H9 (cell line): ENCODE results near the gene SIL1. TPM values are rescaled to one million over a fixed set of nuclear protein-coding genes. Genes with fewer than 3 reads are reported as not detected.

Experiments
- DNase-seq: peaks from one replicate; pipeline ENCODE4 v3.0.0-alpha.2; 2017
- H2AFZ ChIP-seq: one replicate; pipeline ENCODE4 v1.6.1; 2013; ENCODE audit warnings: mild to moderate bottlenecking, low read length, control low read depth, moderate library complexity
- H2AK5ac ChIP-seq: 2 replicates; pipeline ENCODE4 v1.6.1; 2013; ENCODE audit warnings: low read length, control low read depth, mixed read lengths; ENCODE audit not compliant: insufficient read length
- H2BK120ac ChIP-seq: one replicate; pipeline ENCODE4 v1.6.1; 2013; ENCODE audit warnings: low read depth, mild to moderate bottlenecking, low read length, control low read depth, inconsistent platforms; ENCODE audit not compliant: poor library complexity, severe bottlenecking
- H2BK12ac ChIP-seq: 2 replicates; pipeline ENCODE4 v1.6.1; 2013; ENCODE audit warnings: low read length, control low read depth, mixed read lengths, low read depth; ENCODE audit not compliant: insufficient read length
- H2BK15ac ChIP-seq: 2 replicates; pipeline ENCODE4 v1.6.1; 2013; ENCODE audit warnings: low read depth, low read length, control low read depth
- H2BK20ac ChIP-seq: one replicate; pipeline ENCODE4 v1.6.1; 2013; ENCODE audit warnings: low read depth, mild to moderate bottlenecking, low read length, control low read depth, inconsistent platforms; ENCODE audit not compliant: poor library complexity, severe bottlenecking
- H2BK5ac ChIP-seq: 2 replicates; pipeline ENCODE4 v1.6.1; 2013; ENCODE audit warnings: low read length, control low read depth, mixed read lengths; ENCODE audit not compliant: insufficient read length
- H3K14ac ChIP-seq: 2 replicates; pipeline ENCODE4 v1.6.1; 2013; ENCODE audit warnings: low read length, control low read depth; ENCODE audit not compliant: insufficient read depth
- H3K18ac ChIP-seq: 2 replicates; pipeline ENCODE4 v1.6.1; 2013; ENCODE audit warnings: low read depth, mild to moderate bottlenecking, mixed read lengths, low read length, control low read depth; ENCODE audit not compliant: insufficient read length
- H3K23ac ChIP-seq: 2 replicates; pipeline ENCODE4 v1.6.1; 2013; ENCODE audit warnings: low read length, control low read depth, mixed read lengths, low read depth; ENCODE audit not compliant: insufficient read length
- H3K23me2 ChIP-seq: 2 replicates; pipeline ENCODE4 v1.6.1; 2013; ENCODE audit warnings: low read depth, mild to moderate bottlenecking, mixed read lengths, low read length, control low read depth; ENCODE audit not compliant: insufficient read length, poor library complexity, severe bottlenecking
- H3K27ac ChIP-seq: 2 replicates; pipeline ENCODE4 v1.5.1; 2013; ENCODE audit warnings: low read length, control low read depth, mixed read lengths, low read depth; ENCODE audit not compliant: insufficient read length
- H3K27me3 ChIP-seq: 2 replicates; pipeline ENCODE4 v1.6.1; 2013; ENCODE audit warnings: low read length, control low read depth, inconsistent platforms; ENCODE audit not compliant: insufficient read depth
- H3K4ac ChIP-seq: 2 replicates; pipeline ENCODE4 v1.6.1; 2013; ENCODE audit warnings: low read depth, mild to moderate bottlenecking, control low read depth, inconsistent platforms, low read length, moderate library complexity
- H3K4me1 ChIP-seq: 2 replicates; pipeline ENCODE4 v1.6.1; 2013; ENCODE audit warnings: low read length, control low read depth, inconsistent platforms; ENCODE audit not compliant: insufficient read depth
- H3K4me2 ChIP-seq: 2 replicates; pipeline ENCODE4 v1.6.1; 2013; ENCODE audit warnings: low read length, control low read depth, mixed read lengths; ENCODE audit not compliant: insufficient read length, insufficient read depth
- H3K56ac ChIP-seq: 2 replicates; pipeline ENCODE4 v1.6.1; 2013; ENCODE audit warnings: low read depth, mild to moderate bottlenecking, mixed read lengths, low read length, control low read depth; ENCODE audit not compliant: insufficient read length
- H3K79me1 ChIP-seq: 2 replicates; pipeline ENCODE4 v1.6.1; 2013; ENCODE audit warnings: low read depth, mild to moderate bottlenecking, moderate library complexity, low read length, control low read depth, inconsistent platforms; ENCODE audit not compliant: insufficient read depth, poor library complexity, severe bottlenecking
- H3K79me2 ChIP-seq: 2 replicates; pipeline ENCODE4 v1.6.1; 2013; ENCODE audit warnings: low read length, control low read depth, inconsistent platforms; ENCODE audit not compliant: insufficient read depth
- H3K9ac ChIP-seq: 2 replicates; pipeline ENCODE4 v1.6.1; 2013; ENCODE audit warnings: low read length, control low read depth, mixed read lengths; ENCODE audit not compliant: insufficient read length; ENCODE audit errors: extremely low read depth
- H3K9me3 ChIP-seq: one replicate; pipeline ENCODE4 v1.6.1; 2013; ENCODE audit warnings: low read depth, low read length, inconsistent platforms; ENCODE audit not compliant: control insufficient read depth
- H3T11ph ChIP-seq: one replicate; pipeline ENCODE4 v1.6.1; 2013; ENCODE audit warnings: mild to moderate bottlenecking, low read length, control low read depth, inconsistent platforms
- H4K20me1 ChIP-seq: one replicate; pipeline ENCODE4 v1.6.1; 2013; ENCODE audit not compliant: control insufficient read depth, insufficient read length, insufficient read depth
- H4K5ac ChIP-seq: 2 replicates; pipeline ENCODE4 v1.6.1; 2013; ENCODE audit warnings: low read depth, mild to moderate bottlenecking, mixed read lengths, low read length, control low read depth; ENCODE audit not compliant: insufficient read length
- H4K8ac ChIP-seq: replicated peaks from 2 replicates; pipeline ENCODE4 v1.6.1; 2013; ENCODE audit warnings: low read length, control low read depth, mixed read lengths, low read depth; ENCODE audit not compliant: insufficient read length
- H4K91ac ChIP-seq: 2 replicates; pipeline ENCODE4 v1.6.1; 2013; ENCODE audit warnings: low read depth, mild to moderate bottlenecking, moderate library complexity, mixed read lengths, low read length, control low read depth; ENCODE audit not compliant: insufficient read length
- H3K27ac Mint-ChIP-seq, 3 experiments: 2 replicates in 2 of 3; 3 replicates in 1 of 3; pipeline ENCODE4 v1.8.0; 2020 to 2021; ENCODE audit warnings: mixed read lengths in 3 of 3, mild to moderate bottlenecking in 1 of 3, moderate library complexity in 1 of 3
- H3K27me3 Mint-ChIP-seq: 2 replicates; pipeline ENCODE4 v1.8.0; 2021; ENCODE audit warnings: low read depth, mild to moderate bottlenecking, moderate library complexity, mixed read lengths
- H3K36me3 Mint-ChIP-seq, 3 experiments: 2 replicates in 2 of 3; 3 replicates in 1 of 3; pipeline ENCODE4 v1.8.0; 2020 to 2021; ENCODE audit warnings: low read depth in 3 of 3, mixed read lengths in 3 of 3; ENCODE audit not compliant: insufficient read depth in 1 of 3
- H3K4me1 Mint-ChIP-seq, 2 experiments: 2 replicates each; pipeline ENCODE4 v1.8.0; 2020; ENCODE audit warnings: mixed read lengths in 2 of 2
- H3K4me3 Mint-ChIP-seq, 2 experiments: 2 replicates in 1 of 2; 3 replicates in 1 of 2; pipeline ENCODE4 v1.8.0; 2020 to 2021; ENCODE audit warnings: mild to moderate bottlenecking in 2 of 2, mixed read lengths in 2 of 2, moderate library complexity in 1 of 2
- H3K9me3 Mint-ChIP-seq, 2 experiments: 2 replicates in 1 of 2; 3 replicates in 1 of 2; pipeline ENCODE4 v1.8.0; 2020; ENCODE audit warnings: mild to moderate bottlenecking in 2 of 2, mixed read lengths in 2 of 2, moderate library complexity in 1 of 2
- total RNA-seq: library from RNA; stranded (reverse); gene quantifications from 2 replicates; pipeline ENCODE4 v1.2.1, GENCODE V29; 2021
- TF ChIP-seq, protein P1 (sequence below): fragments of 200-600 bp; sonication (generic); conservative IDR thresholded peaks from 3 replicates; pipeline ENCODE4 v1.8.0; 2021; ENCODE audit warnings: antibody characterized with exemption, mild to moderate bottlenecking

The SIL1 gene
- total RNA-seq, 1 experiment from 2014 or later, result 10.6 TPM

GRCh38 chr5:139157556-139157955 lies 40.6 kb downstream of the SIL1 start:
- Histone ChIP-seq H3K79me1 (no peaks in the 10 kb centered on the region), H4K91ac (no peak overlapping the region), H3K56ac (no peak overlapping the region), H2BK15ac (no peak overlapping the region), H3K27me3 (no peaks in the 10 kb centered on the region), H2BK20ac (no peak overlapping the region), H2BK12ac (no peak overlapping the region), H3K23ac (no peak overlapping the region), H2BK120ac (no peak overlapping the region), H2AK5ac (no peak overlapping the region), H3K4me1 (peaks cover 8% of the 10 kb centered on the region; the same call in 1 of the 2 replicates), H3T11ph (no peak overlapping the region), H3K4me2 (no peak overlapping the region), H3K27ac (no peak overlapping the region), H4K8ac (no peak overlapping the region), H3K4ac (no peak overlapping the region), H2BK5ac (no peak overlapping the region), H2AFZ (no peak overlapping the region), H3K9me3 (no peaks in the 10 kb centered on the region), H3K79me2 (no peaks in the 10 kb centered on the region), H4K20me1 (no peaks in the 10 kb centered on the region), H3K14ac (no peak overlapping the region), H4K5ac (no peak overlapping the region), H3K18ac (no peak overlapping the region), H3K9ac (no peak overlapping the region), H3K23me2 (no peaks in the 10 kb centered on the region)
- H3K9me3 Mint-ChIP-seq, result no peaks in the 10 kb centered on the region
- H3K27me3 Mint-ChIP-seq, result peaks cover 1% of the 10 kb centered on the region
- no peak overlapping the region for H3K4me3 Mint-ChIP-seq
- H3K36me3 Mint-ChIP-seq, result no peaks in the 10 kb centered on the region
- H3K27ac Mint-ChIP-seq, result no peak overlapping the region
- no peak for DNase-seq
- H3K4me1 Mint-ChIP-seq, result peaks cover 36 to 37% of the 10 kb centered on the region in 2 experiments
- TF ChIP-seq, protein P1, sequence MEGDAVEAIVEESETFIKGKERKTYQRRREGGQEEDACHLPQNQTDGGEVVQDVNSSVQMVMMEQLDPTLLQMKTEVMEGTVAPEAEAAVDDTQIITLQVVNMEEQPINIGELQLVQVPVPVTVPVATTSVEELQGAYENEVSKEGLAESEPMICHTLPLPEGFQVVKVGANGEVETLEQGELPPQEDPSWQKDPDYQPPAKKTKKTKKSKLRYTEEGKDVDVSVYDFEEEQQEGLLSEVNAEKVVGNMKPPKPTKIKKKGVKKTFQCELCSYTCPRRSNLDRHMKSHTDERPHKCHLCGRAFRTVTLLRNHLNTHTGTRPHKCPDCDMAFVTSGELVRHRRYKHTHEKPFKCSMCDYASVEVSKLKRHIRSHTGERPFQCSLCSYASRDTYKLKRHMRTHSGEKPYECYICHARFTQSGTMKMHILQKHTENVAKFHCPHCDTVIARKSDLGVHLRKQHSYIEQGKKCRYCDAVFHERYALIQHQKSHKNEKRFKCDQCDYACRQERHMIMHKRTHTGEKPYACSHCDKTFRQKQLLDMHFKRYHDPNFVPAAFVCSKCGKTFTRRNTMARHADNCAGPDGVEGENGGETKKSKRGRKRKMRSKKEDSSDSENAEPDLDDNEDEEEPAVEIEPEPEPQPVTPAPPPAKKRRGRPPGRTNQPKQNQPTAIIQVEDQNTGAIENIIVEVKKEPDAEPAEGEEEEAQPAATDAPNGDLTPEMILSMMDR, result no peak
